Glutamatergic neuron (in vitro differentiated cells): ENCODE measurements around the gene KASH5. TPM values are rescaled to one million over a fixed set of nuclear protein-coding genes. Genes with fewer than 3 reads are reported as not detected.

Experiments
- DNase-seq: peaks from one replicate; pipeline ENCODE4 v3.0.0; 2022
- H3K27ac Mint-ChIP-seq: one replicate; pipeline ENCODE4 v1.8.0; 2020; ENCODE audit warnings: mild to moderate bottlenecking, mixed read lengths, inconsistent platforms; ENCODE audit not compliant: unreplicated experiment
- H3K27me3 Mint-ChIP-seq: one replicate; pipeline ENCODE4 v1.8.0; 2020; ENCODE audit warnings: mild to moderate bottlenecking, moderate library complexity, mixed read lengths, inconsistent platforms; ENCODE audit not compliant: unreplicated experiment
- H3K36me3 Mint-ChIP-seq: one replicate; pipeline ENCODE4 v1.8.0; 2020; ENCODE audit warnings: mild to moderate bottlenecking, mixed read lengths, inconsistent platforms; ENCODE audit not compliant: unreplicated experiment
- H3K4me1 Mint-ChIP-seq: one replicate; pipeline ENCODE4 v1.8.0; 2020; ENCODE audit warnings: mild to moderate bottlenecking, low read depth, mixed read lengths, inconsistent platforms; ENCODE audit not compliant: unreplicated experiment
- H3K4me3 Mint-ChIP-seq: one replicate; pipeline ENCODE4 v1.8.0; 2020; ENCODE audit warnings: mild to moderate bottlenecking, mixed read lengths, inconsistent platforms; ENCODE audit not compliant: unreplicated experiment
- H3K9me3 Mint-ChIP-seq: one replicate; pipeline ENCODE4 v1.8.0; 2020; ENCODE audit warnings: mild to moderate bottlenecking, moderate library complexity, mixed read lengths, inconsistent platforms; ENCODE audit not compliant: unreplicated experiment
- CTCF ChIP-seq: fragments of 200-600 bp; sonication (generic); IDR thresholded peaks from one replicate; pipeline ENCODE4 v1.5.0; 2021; ENCODE audit not compliant: partially characterized antibody, unreplicated experiment
- total RNA-seq: library from RNA; stranded (reverse); fragmentation: NEBNext Ultra II Directional; extraction: Animal tissue kit (Norgen Biotek cat#: 25700); gene quantifications from one replicate; pipeline ENCODE4 v1.2.1, GENCODE V29; 2021; ENCODE audit not compliant: unreplicated experiment

The KASH5 gene
- total RNA-seq, 1 donor from 2014 or later: 0.49 TPM

GRCh38 chr19:49400029-49400428 lies 12.0 kb downstream of the KASH5 start:
- no peak overlapping the region for H3K27ac Mint-ChIP-seq
- H3K9me3 Mint-ChIP-seq: peaks cover 3% of the 10 kb centered on the region
- no peaks in the 10 kb centered on the region for H3K36me3 Mint-ChIP-seq
- H3K4me1 Mint-ChIP-seq: peaks cover 18% of the 10 kb centered on the region
- TF ChIP-seq CTCF: no peak
- H3K4me3 Mint-ChIP-seq: no peak overlapping the region
- no peak for DNase-seq
- H3K27me3 Mint-ChIP-seq: peaks cover 2% of the 10 kb centered on the region

- Mint-ChIP-seq H3K36me3 (no peaks in the 10 kb centered on the region), H3K27me3 (peaks cover 5% of the 10 kb centered on the region), H3K27ac (peak overlapping the region; percentile 96), H3K4me3 (peak overlapping the region; percentile 78), H3K9me3 (peaks cover 2% of the 10 kb centered on the region), H3K4me1 (peaks cover 12% of the 10 kb centered on the region)
- TF ChIP-seq CTCF: no peak
- DNase-seq: peak; percentile 58
These were observed 15.5 kb downstream of the KASH5 start for GRCh38 chr19:49403404-49404187.

GRCh38 chr19:49407079-49407478 lies 19.0 kb downstream of the KASH5 start:
- H3K4me3 Mint-ChIP-seq: no peak overlapping the region
- DNase-seq: no peak
- no peak for TF ChIP-seq CTCF
- H3K27ac Mint-ChIP-seq: no peak overlapping the region
- no peaks in the 10 kb centered on the region for H3K9me3 Mint-ChIP-seq
- H3K36me3 Mint-ChIP-seq: no peaks in the 10 kb centered on the region
- peaks cover 15% of the 10 kb centered on the region for H3K4me1 Mint-ChIP-seq
- peaks cover 9% of the 10 kb centered on the region for H3K27me3 Mint-ChIP-seq

GRCh38 chr19:49407482-49408015 lies 19.5 kb downstream of the KASH5 start:
- no peak for DNase-seq
- TF ChIP-seq CTCF: no peak
- peaks cover 15% of the 10 kb centered on the region for H3K4me1 Mint-ChIP-seq
- H3K4me3 Mint-ChIP-seq: peak overlapping the region; percentile 4
- no peaks in the 10 kb centered on the region for H3K9me3 Mint-ChIP-seq
- H3K27me3 Mint-ChIP-seq: peaks cover 12% of the 10 kb centered on the region
- no peak overlapping the region for H3K27ac Mint-ChIP-seq
- no peaks in the 10 kb centered on the region for H3K36me3 Mint-ChIP-seq

GRCh38 chr19:49408816-49409440 lies 20.9 kb downstream of the KASH5 start:
- Mint-ChIP-seq H3K4me1 (peaks cover 8% of the 10 kb centered on the region), H3K27ac (no peak overlapping the region), H3K27me3 (peaks cover 13% of the 10 kb centered on the region), H3K4me3 (no peak overlapping the region), H3K36me3 (no peaks in the 10 kb centered on the region), H3K9me3 (peaks cover 1% of the 10 kb centered on the region)
- TF ChIP-seq CTCF: no peak
- DNase-seq: no peak
